OCI-LY3 (cell line): ENCODE results near the gene LYPD6B.

Source experiments
- EZH2phosphoT487 ChIP-seq: fragments of 200-600 bp; shearing (Covaris generic); IDR thresholded peaks from 2 replicates; pipeline ENCODE4 v1.6.1; 2018; ENCODE audit warnings: antibody characterized with exemption, mixed run types, low read depth
- TF ChIP-seq, protein P1 (sequence below): fragments of 200-600, 300-600 bp; sonication (generic); IDR thresholded peaks from 2 replicates; pipeline ENCODE4 v1.5.1; 2014; ENCODE audit warnings: antibody characterized with exemption, low read length, low read depth

- TF ChIP-seq, protein P1, sequence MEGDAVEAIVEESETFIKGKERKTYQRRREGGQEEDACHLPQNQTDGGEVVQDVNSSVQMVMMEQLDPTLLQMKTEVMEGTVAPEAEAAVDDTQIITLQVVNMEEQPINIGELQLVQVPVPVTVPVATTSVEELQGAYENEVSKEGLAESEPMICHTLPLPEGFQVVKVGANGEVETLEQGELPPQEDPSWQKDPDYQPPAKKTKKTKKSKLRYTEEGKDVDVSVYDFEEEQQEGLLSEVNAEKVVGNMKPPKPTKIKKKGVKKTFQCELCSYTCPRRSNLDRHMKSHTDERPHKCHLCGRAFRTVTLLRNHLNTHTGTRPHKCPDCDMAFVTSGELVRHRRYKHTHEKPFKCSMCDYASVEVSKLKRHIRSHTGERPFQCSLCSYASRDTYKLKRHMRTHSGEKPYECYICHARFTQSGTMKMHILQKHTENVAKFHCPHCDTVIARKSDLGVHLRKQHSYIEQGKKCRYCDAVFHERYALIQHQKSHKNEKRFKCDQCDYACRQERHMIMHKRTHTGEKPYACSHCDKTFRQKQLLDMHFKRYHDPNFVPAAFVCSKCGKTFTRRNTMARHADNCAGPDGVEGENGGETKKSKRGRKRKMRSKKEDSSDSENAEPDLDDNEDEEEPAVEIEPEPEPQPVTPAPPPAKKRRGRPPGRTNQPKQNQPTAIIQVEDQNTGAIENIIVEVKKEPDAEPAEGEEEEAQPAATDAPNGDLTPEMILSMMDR: no peak
- TF ChIP-seq EZH2phosphoT487: no peak
Measured at GRCh38 chr2:149064856-149065630, 26.5 kb downstream of the LYPD6B start.
